ENCODE results near the gene RAD52. TPM values are rescaled to one million over a fixed set of nuclear protein-coding genes. Genes with fewer than 3 reads are reported as not detected.

The RAD52 gene
- total and polyA plus RNA-seq, 2 donors (not counting 1 experiment from before 2014, with no cell fraction given) = 22.9 to 27.6 TPM

- Mint-ChIP-seq H3K4me3 (no peak overlapping the region), H3K9me3 (ENCODE audit: insufficient read depth) (no peaks in the 10 kb centered on the region), H3K27me3 (no peaks in the 10 kb centered on the region), H3K27ac (no peak overlapping the region), H3K4me1 (peaks cover 16% of the 10 kb centered on the region)
- Histone ChIP-seq H3K27ac (ENCODE audit: low read length in 2 of 2) (peak overlapping the region in 1 of 2 donors; percentile 9), H3K9ac (ENCODE audit: low read length) (no peak overlapping the region), H3K4me3 (ENCODE audit: control extremely low read depth in 1 of 5, extremely low read depth in 1 of 5, insufficient read depth in 1 of 5, low read depth in 2 of 5, low read length in 4 of 5) (no peak overlapping the region), H4K20me1 (ENCODE audit: control insufficient read depth, insufficient read depth, low read length, poor library complexity, severe bottlenecking) (peaks cover 5% of the 10 kb centered on the region), H3K27me3 (replicated peaks in 1 of 4; ENCODE audit: control extremely low read depth in 1 of 4, control insufficient read depth in 3 of 4, insufficient read depth in 4 of 4, low read length in 3 of 4) (no peaks in the 10 kb centered on the region), H3K4me1 (ENCODE audit: control insufficient read depth in 2 of 2, insufficient read depth in 2 of 2, low read length in 2 of 2) (peaks cover 0 to 8% of the 10 kb centered on the region in 2 donors), H3K36me3 (replicated peaks in 1 of 2; ENCODE audit: control extremely low read depth in 1 of 2, control insufficient read depth in 1 of 2, extremely low read depth in 1 of 2, insufficient read depth in 2 of 2, low read length in 1 of 2) (peaks cover 1 to 77% of the 10 kb centered on the region in 2 experiments), H3K79me2 (ENCODE audit: control insufficient read depth, insufficient read depth, low read length) (no peaks in the 10 kb centered on the region), H2AFZ (ENCODE audit: insufficient read depth, low read depth, low read length, poor library complexity, severe bottlenecking) (no peak overlapping the region), H3K9me3 (ENCODE audit: control extremely low read depth in 1 of 3, control insufficient read depth in 2 of 3, insufficient read depth in 1 of 3, low read length in 2 of 3) (no peaks in the 10 kb centered on the region), H3K4me2 (replicated peaks; ENCODE audit: low read depth, low read length, poor library complexity, severe bottlenecking) (no peak overlapping the region)
- no peak for TF ChIP-seq EZH2 (IDR thresholded peaks at IDR 0.05; ENCODE audit: borderline replicate concordance, insufficient read depth, low read depth, low read length, poor library complexity, severe bottlenecking)
- TF ChIP-seq, protein P1, sequence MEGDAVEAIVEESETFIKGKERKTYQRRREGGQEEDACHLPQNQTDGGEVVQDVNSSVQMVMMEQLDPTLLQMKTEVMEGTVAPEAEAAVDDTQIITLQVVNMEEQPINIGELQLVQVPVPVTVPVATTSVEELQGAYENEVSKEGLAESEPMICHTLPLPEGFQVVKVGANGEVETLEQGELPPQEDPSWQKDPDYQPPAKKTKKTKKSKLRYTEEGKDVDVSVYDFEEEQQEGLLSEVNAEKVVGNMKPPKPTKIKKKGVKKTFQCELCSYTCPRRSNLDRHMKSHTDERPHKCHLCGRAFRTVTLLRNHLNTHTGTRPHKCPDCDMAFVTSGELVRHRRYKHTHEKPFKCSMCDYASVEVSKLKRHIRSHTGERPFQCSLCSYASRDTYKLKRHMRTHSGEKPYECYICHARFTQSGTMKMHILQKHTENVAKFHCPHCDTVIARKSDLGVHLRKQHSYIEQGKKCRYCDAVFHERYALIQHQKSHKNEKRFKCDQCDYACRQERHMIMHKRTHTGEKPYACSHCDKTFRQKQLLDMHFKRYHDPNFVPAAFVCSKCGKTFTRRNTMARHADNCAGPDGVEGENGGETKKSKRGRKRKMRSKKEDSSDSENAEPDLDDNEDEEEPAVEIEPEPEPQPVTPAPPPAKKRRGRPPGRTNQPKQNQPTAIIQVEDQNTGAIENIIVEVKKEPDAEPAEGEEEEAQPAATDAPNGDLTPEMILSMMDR (IDR thresholded peaks at IDR 0.05) = no peak
- no peak for DNase-seq
- ChIA-PET POLR2A (no interaction called here), CTCF (no interaction called here)
- ATAC-seq (ENCODE audit: low read depth) = no peak
- intact Hi-C loops (cut with micrococcal nuclease) = no loop called here
- WGBS (ENCODE audit: insufficient coverage) = no CpG with 5 or more reads among the region's 5 CpGs
These were observed 46.4 kb downstream of the RAD52 start for GRCh38 chr12:903055-903454.

- intact Hi-C loops (cut with micrococcal nuclease) = no loop called here
- CTCF ChIA-PET = no interaction called here
- TF ChIP-seq, protein P1 (IDR thresholded peaks at IDR 0.05) = no peak
- no peak for TF ChIP-seq EZH2 (IDR thresholded peaks at IDR 0.05; ENCODE audit: borderline replicate concordance, insufficient read depth, low read depth, low read length, poor library complexity, severe bottlenecking)
These were observed 46.9 kb downstream of the RAD52 start for GRCh38 chr12:902581-902980.

More at GRCh38 chr12:902581-902980, 46.9 kb downstream of the RAD52 start:
- Histone ChIP-seq H3K4me2 (replicated peaks; ENCODE audit: low read depth, low read length, poor library complexity, severe bottlenecking) (no peak overlapping the region), H2AFZ (ENCODE audit: insufficient read depth, low read depth, low read length, poor library complexity, severe bottlenecking) (no peak overlapping the region), H3K9ac (ENCODE audit: low read length) (no peak overlapping the region), H3K9me3 (ENCODE audit: control extremely low read depth in 1 of 3, control insufficient read depth in 2 of 3, insufficient read depth in 1 of 3, low read length in 2 of 3) (no peaks in the 10 kb centered on the region), H3K4me3 (ENCODE audit: control extremely low read depth in 1 of 5, extremely low read depth in 1 of 5, insufficient read depth in 1 of 5, low read depth in 2 of 5, low read length in 4 of 5) (no peak overlapping the region), H3K27me3 (replicated peaks in 1 of 4; ENCODE audit: control extremely low read depth in 1 of 4, control insufficient read depth in 3 of 4, insufficient read depth in 4 of 4, low read length in 3 of 4) (no peaks in the 10 kb centered on the region), H4K20me1 (ENCODE audit: control insufficient read depth, insufficient read depth, low read length, poor library complexity, severe bottlenecking) (peaks cover 5% of the 10 kb centered on the region), H3K79me2 (ENCODE audit: control insufficient read depth, insufficient read depth, low read length) (no peaks in the 10 kb centered on the region), H3K36me3 (replicated peaks in 1 of 2; ENCODE audit: control extremely low read depth in 1 of 2, control insufficient read depth in 1 of 2, extremely low read depth in 1 of 2, insufficient read depth in 2 of 2, low read length in 1 of 2) (peaks cover 0 to 76% of the 10 kb centered on the region in 2 experiments), H3K4me1 (ENCODE audit: control insufficient read depth in 2 of 2, insufficient read depth in 2 of 2, low read length in 2 of 2) (peaks cover 0 to 8% of the 10 kb centered on the region in 2 donors), H3K27ac (ENCODE audit: low read length in 2 of 2) (no peak overlapping the region)
- Mint-ChIP-seq H3K27ac (no peak overlapping the region), H3K4me1 (peaks cover 16% of the 10 kb centered on the region), H3K4me3 (no peak overlapping the region), H3K27me3 (no peaks in the 10 kb centered on the region), H3K9me3 (ENCODE audit: insufficient read depth) (no peaks in the 10 kb centered on the region)
- no CpG with 5 or more reads among the region's 3 CpGs for WGBS (ENCODE audit: insufficient coverage)
- ATAC-seq (ENCODE audit: low read depth) (no peak), DNase-seq (no peak)
- POLR2A ChIA-PET = no interaction called here
